ENCODE results near the gene TYRP1. TPM values are rescaled to one million over a fixed set of nuclear protein-coding genes. Genes with fewer than 3 reads are reported as not detected.

The TYRP1 gene, protein sequence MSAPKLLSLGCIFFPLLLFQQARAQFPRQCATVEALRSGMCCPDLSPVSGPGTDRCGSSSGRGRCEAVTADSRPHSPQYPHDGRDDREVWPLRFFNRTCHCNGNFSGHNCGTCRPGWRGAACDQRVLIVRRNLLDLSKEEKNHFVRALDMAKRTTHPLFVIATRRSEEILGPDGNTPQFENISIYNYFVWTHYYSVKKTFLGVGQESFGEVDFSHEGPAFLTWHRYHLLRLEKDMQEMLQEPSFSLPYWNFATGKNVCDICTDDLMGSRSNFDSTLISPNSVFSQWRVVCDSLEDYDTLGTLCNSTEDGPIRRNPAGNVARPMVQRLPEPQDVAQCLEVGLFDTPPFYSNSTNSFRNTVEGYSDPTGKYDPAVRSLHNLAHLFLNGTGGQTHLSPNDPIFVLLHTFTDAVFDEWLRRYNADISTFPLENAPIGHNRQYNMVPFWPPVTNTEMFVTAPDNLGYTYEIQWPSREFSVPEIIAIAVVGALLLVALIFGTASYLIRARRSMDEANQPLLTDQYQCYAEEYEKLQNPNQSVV
- total RNA-seq (2014; rRNA removed; shearing (Covaris generic); ENCODE audit: low replicate concordance) = 0.15 TPM in 1 of 2 replicates, not detected in the other

DNA sequence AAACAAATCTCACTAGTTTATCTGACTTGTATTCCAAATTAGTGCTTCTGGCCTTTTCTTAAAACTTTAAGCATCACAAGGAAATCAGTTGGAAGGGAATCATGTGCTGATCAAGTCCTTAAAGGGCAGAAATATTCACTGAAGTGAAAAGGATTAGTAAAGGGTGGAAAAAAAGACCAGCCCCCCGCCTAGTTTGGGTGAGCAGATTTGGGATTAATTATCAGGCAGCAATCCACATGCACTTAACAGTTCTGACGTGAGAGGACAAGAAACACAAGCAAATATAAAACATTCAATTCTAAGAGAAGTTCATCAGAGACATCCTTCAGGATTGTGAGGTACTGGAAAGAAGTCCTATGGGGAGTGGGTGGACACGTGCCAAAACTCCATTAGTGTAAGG lies at the start of gene TYRP1:
TSS of gene TYRP1 (plus strand) at position 245 of the 400 bp plus-strand sequence. CDS start 612 bp downstream, outside the sequence.
- Histone ChIP-seq H2AFZ (ENCODE audit: low read length) (no peak within 1 kb of the TSS), H3K9me3 (ENCODE audit: low read length) (no peaks in the 10 kb centered on the region), H3K9me2 (replicated peaks; ENCODE audit: insufficient read depth, low read length) (no peaks in the 10 kb centered on the region), H3K27me3 (ENCODE audit: low read length) (no peaks in the 10 kb centered on the region), H4K20me1 (ENCODE audit: insufficient read depth, low read depth, low read length) (no peaks in the 10 kb centered on the region), H3K79me2 (ENCODE audit: low read length) (no peaks in the 10 kb centered on the region), H3K4me1 (ENCODE audit: low read length) (no peaks in the 10 kb centered on the region), H3K9ac (ENCODE audit: low read length) (no peak within 1 kb of the TSS), H3K36me3 (ENCODE audit: insufficient read depth, low read length) (no peaks in the 10 kb centered on the region), H3K4me3 (ENCODE audit: low read length) (no peak within 1 kb of the TSS), H3K27ac (ENCODE audit: low read length) (no peak within 1 kb of the TSS), H3K4me2 (ENCODE audit: low read depth, low read length, poor library complexity, severe bottlenecking) (no peak within 1 kb of the TSS)
- no peak for DNase-seq

- Histone ChIP-seq H3K9me2 (replicated peaks; ENCODE audit: insufficient read depth, low read length) (no peaks in the 10 kb centered on the region), H3K4me2 (ENCODE audit: low read depth, low read length, poor library complexity, severe bottlenecking) (no peak overlapping the region)
Observed at GRCh38 chr9:12643686-12644085, 49.5 kb upstream of the TYRP1 start.

DNA sequence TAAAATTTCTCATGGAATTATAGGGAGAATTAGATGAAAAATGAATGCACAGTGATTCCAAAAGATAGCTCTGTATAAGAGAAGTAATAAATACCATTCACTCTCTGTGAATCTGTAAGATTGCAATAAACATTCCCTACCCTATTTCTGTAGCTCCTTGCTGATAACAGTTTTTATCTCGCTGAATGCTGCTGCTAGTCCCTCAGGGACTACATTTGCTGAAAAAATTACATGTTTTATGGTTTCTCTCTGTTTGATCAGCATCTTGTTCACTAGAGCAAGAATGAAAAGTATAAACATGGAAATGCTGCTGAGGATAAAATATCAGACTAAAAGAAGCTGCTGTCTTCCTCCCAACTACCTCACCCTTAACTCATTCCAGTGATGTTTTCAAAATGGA lies 44.3 kb upstream of the TYRP1 start:
- Histone ChIP-seq H2AFZ (ENCODE audit: low read length) (no peak overlapping the region), H3K9me3 (ENCODE audit: low read length) (peaks cover 6% of the 10 kb centered on the region), H3K9ac (ENCODE audit: low read length) (no peak overlapping the region), H3K79me2 (ENCODE audit: low read length) (no peaks in the 10 kb centered on the region), H3K4me2 (ENCODE audit: low read depth, low read length, poor library complexity, severe bottlenecking) (no peak overlapping the region), H4K20me1 (ENCODE audit: insufficient read depth, low read depth, low read length) (no peaks in the 10 kb centered on the region), H3K4me3 (ENCODE audit: low read length) (no peak overlapping the region), H3K27ac (ENCODE audit: low read length) (no peak overlapping the region), H3K4me1 (ENCODE audit: low read length) (no peaks in the 10 kb centered on the region), H3K27me3 (ENCODE audit: low read length) (no peaks in the 10 kb centered on the region), H3K36me3 (ENCODE audit: insufficient read depth, low read length) (no peaks in the 10 kb centered on the region), H3K9me2 (replicated peaks; ENCODE audit: insufficient read depth, low read length) (no peaks in the 10 kb centered on the region)
- DNase-seq = no peak

More at GRCh38 chr9:12643686-12644085, 49.5 kb upstream of the TYRP1 start:
- Histone ChIP-seq H3K9ac (ENCODE audit: low read length) (no peak overlapping the region), H2AFZ (ENCODE audit: low read length) (no peak overlapping the region), H3K4me1 (ENCODE audit: low read length) (no peaks in the 10 kb centered on the region), H3K9me3 (ENCODE audit: low read length) (no peaks in the 10 kb centered on the region; the same call in none of the 2 replicates), H3K36me3 (ENCODE audit: insufficient read depth, low read length) (no peaks in the 10 kb centered on the region), H3K27ac (ENCODE audit: low read length) (no peak overlapping the region), H3K79me2 (ENCODE audit: low read length) (no peaks in the 10 kb centered on the region), H3K27me3 (ENCODE audit: low read length) (no peaks in the 10 kb centered on the region), H4K20me1 (ENCODE audit: insufficient read depth, low read depth, low read length) (no peaks in the 10 kb centered on the region), H3K4me3 (ENCODE audit: low read length) (no peak overlapping the region)
- no peak for DNase-seq

- Histone ChIP-seq H3K79me2 (ENCODE audit: low read length) (no peaks in the 10 kb centered on the region), H3K4me2 (ENCODE audit: low read depth, low read length, poor library complexity, severe bottlenecking) (no peak overlapping the region), H3K9me3 (ENCODE audit: low read length) (peaks cover 22% of the 10 kb centered on the region), H2AFZ (ENCODE audit: low read length) (no peak overlapping the region), H3K9ac (ENCODE audit: low read length) (no peak overlapping the region), H3K27me3 (ENCODE audit: low read length) (no peaks in the 10 kb centered on the region), H4K20me1 (ENCODE audit: insufficient read depth, low read depth, low read length) (no peaks in the 10 kb centered on the region), H3K4me1 (ENCODE audit: low read length) (no peaks in the 10 kb centered on the region), H3K9me2 (replicated peaks; ENCODE audit: insufficient read depth, low read length) (no peaks in the 10 kb centered on the region), H3K27ac (ENCODE audit: low read length) (no peak overlapping the region), H3K4me3 (ENCODE audit: low read length) (no peak overlapping the region), H3K36me3 (ENCODE audit: insufficient read depth, low read length) (no peaks in the 10 kb centered on the region)
- DNase-seq = no peak
Observed at GRCh38 chr9:12651125-12651524, 42.1 kb upstream of the TYRP1 start.

DNA sequence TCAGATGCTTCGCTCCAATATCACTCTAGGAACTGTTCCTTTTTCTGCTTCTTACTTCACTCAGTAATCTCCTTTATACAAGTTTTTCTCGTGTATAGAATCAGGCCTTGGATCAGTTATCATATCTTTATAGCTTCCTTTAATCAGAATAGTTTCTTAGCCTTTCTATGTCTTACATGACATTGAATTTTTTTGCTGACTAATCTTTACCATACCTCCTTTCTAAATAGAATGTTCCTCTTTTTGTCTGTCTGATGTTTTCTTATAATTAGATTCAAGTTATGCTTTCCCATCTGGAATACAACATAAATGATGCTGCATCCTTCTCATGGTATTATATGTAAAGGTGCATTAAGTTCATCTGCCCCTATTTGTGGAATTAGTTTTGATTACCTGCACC lies 40.2 kb upstream of the TYRP1 start:
- no peaks in the 10 kb centered on the region for H3K36me3 ChIP-seq (ENCODE audit: insufficient read depth, low read length)
- no peaks in the 10 kb centered on the region for H3K79me2 ChIP-seq (ENCODE audit: low read length)
- H3K27me3 ChIP-seq (ENCODE audit: low read length) = no peaks in the 10 kb centered on the region

GRCh38 chr9:12656803-12657202 lies 36.4 kb upstream of the TYRP1 start:
- H3K4me1 ChIP-seq (ENCODE audit: low read length) = no peaks in the 10 kb centered on the region
- DNase-seq = no peak
- no peak overlapping the region for H3K4me3 ChIP-seq (ENCODE audit: low read length)
- no peak overlapping the region for H3K27ac ChIP-seq (ENCODE audit: low read length)
- no peaks in the 10 kb centered on the region for H3K9me2 ChIP-seq (replicated peaks; ENCODE audit: insufficient read depth, low read length)
- H4K20me1 ChIP-seq (ENCODE audit: insufficient read depth, low read depth, low read length) = no peaks in the 10 kb centered on the region
- H3K4me2 ChIP-seq (ENCODE audit: low read depth, low read length, poor library complexity, severe bottlenecking) = no peak overlapping the region
- H3K9me3 ChIP-seq (ENCODE audit: low read length) = peaks cover 34% of the 10 kb centered on the region
- no peak overlapping the region for H3K9ac ChIP-seq (ENCODE audit: low read length)
- no peaks in the 10 kb centered on the region for H3K79me2 ChIP-seq (ENCODE audit: low read length)
- no peaks in the 10 kb centered on the region for H3K36me3 ChIP-seq (ENCODE audit: insufficient read depth, low read length)
- H3K27me3 ChIP-seq (ENCODE audit: low read length) = no peaks in the 10 kb centered on the region
- no peak overlapping the region for H2AFZ ChIP-seq (ENCODE audit: low read length)

More for the DNA sequence above, 40.2 kb upstream of the TYRP1 start:
- Histone ChIP-seq H3K4me2 (ENCODE audit: low read depth, low read length, poor library complexity, severe bottlenecking) (no peak overlapping the region), H3K4me1 (ENCODE audit: low read length) (no peaks in the 10 kb centered on the region), H2AFZ (ENCODE audit: low read length) (no peak overlapping the region), H4K20me1 (ENCODE audit: insufficient read depth, low read depth, low read length) (no peaks in the 10 kb centered on the region), H3K27ac (ENCODE audit: low read length) (no peak overlapping the region), H3K9me2 (replicated peaks; ENCODE audit: insufficient read depth, low read length) (no peaks in the 10 kb centered on the region), H3K4me3 (ENCODE audit: low read length) (no peak overlapping the region), H3K9me3 (ENCODE audit: low read length) (peaks cover 25% of the 10 kb centered on the region), H3K9ac (ENCODE audit: low read length) (no peak overlapping the region)
- DNase-seq = no peak

- H3K79me2 ChIP-seq (ENCODE audit: low read length) = no peaks in the 10 kb centered on the region
- no peak overlapping the region for H3K4me2 ChIP-seq (ENCODE audit: low read depth, low read length, poor library complexity, severe bottlenecking)
- H3K27ac ChIP-seq (ENCODE audit: low read length) = no peak overlapping the region
- H3K9me3 ChIP-seq (ENCODE audit: low read length) = peaks cover 35% of the 10 kb centered on the region
- no peaks in the 10 kb centered on the region for H3K9me2 ChIP-seq (replicated peaks; ENCODE audit: insufficient read depth, low read length)
- H3K27me3 ChIP-seq (ENCODE audit: low read length) = no peaks in the 10 kb centered on the region
- no peak overlapping the region for H2AFZ ChIP-seq (ENCODE audit: low read length)
- H3K36me3 ChIP-seq (ENCODE audit: insufficient read depth, low read length) = no peaks in the 10 kb centered on the region
- DNase-seq = no peak
- no peaks in the 10 kb centered on the region for H3K4me1 ChIP-seq (ENCODE audit: low read length)
- no peaks in the 10 kb centered on the region for H4K20me1 ChIP-seq (ENCODE audit: insufficient read depth, low read depth, low read length)
- no peak overlapping the region for H3K4me3 ChIP-seq (ENCODE audit: low read length)
- no peak overlapping the region for H3K9ac ChIP-seq (ENCODE audit: low read length)
Observed at GRCh38 chr9:12657233-12657632, 36.0 kb upstream of the TYRP1 start.

GRCh38 chr9:12657998-12658397 lies 35.2 kb upstream of the TYRP1 start:
- Histone ChIP-seq H3K27ac (ENCODE audit: low read length) (no peak overlapping the region), H3K4me2 (ENCODE audit: low read depth, low read length, poor library complexity, severe bottlenecking) (no peak overlapping the region), H3K9me2 (replicated peaks; ENCODE audit: insufficient read depth, low read length) (no peaks in the 10 kb centered on the region), H3K27me3 (ENCODE audit: low read length) (no peaks in the 10 kb centered on the region), H3K4me3 (ENCODE audit: low read length) (no peak overlapping the region), H3K79me2 (ENCODE audit: low read length) (no peaks in the 10 kb centered on the region), H3K36me3 (ENCODE audit: insufficient read depth, low read length) (no peaks in the 10 kb centered on the region), H2AFZ (ENCODE audit: low read length) (no peak overlapping the region), H4K20me1 (ENCODE audit: insufficient read depth, low read depth, low read length) (no peaks in the 10 kb centered on the region), H3K9me3 (ENCODE audit: low read length) (peaks cover 37% of the 10 kb centered on the region), H3K9ac (ENCODE audit: low read length) (no peak overlapping the region), H3K4me1 (ENCODE audit: low read length) (no peaks in the 10 kb centered on the region)
- no peak for DNase-seq

All from Karpas-422 (cell line).